A375 (cell line): ENCODE data around the gene CLEC2B. TPM values are rescaled to one million over a fixed set of nuclear protein-coding genes. Genes with fewer than 3 reads are reported as not detected.

Experiments
- total RNA-seq: library from RNA; depleted of rRNA; stranded (reverse); fragments of >200 nt; shearing (Covaris generic); gene quantifications from 2 replicates; pipeline ENCODE4 v1.2.3, GENCODE V29; 2014; rRNA removed

Gene CLEC2B
- 15.3 and 18.1 TPM in 2 replicates for total RNA-seq

DNA sequence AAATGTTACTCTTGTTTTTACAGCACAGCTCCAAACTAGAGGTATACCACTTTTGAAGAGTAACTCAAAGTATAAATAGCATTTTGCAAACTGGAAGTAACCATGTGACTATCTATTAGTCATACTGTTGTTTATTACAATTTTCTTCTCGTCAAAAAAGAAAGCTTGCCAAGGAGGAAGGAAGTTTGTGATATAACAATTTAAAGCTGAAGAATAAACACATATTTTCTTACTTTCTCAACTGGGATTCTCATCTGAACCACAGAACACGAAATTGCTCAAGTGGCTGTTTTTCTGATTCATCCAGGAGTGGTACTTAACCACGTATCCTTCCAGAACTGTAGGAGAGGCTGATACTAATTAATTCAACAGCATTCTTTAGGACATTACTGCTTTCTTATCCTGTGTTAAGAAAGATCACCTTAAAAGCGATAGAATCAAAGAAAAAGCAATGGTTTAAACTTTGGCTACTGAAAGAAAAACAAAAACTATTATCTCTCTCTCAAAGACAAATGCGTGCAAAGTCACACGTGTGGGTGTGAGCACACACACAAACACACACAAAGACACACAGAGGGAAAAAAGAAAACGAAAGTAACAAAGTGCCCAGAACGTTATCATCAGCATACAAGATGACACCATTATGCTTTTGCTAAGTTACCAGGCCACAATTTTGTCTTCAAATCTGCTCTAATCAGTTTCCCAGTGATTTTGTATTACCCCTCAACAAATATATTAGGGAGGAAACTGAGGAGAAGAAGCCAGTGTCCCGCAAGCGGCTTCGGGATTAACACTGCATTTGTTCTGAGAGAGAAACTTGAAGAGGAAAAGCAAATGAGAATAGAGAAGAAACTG is at the start of gene CLEC2B:
TSS of gene CLEC2B (minus strand) at position 48 of the 855 bp plus-strand sequence.

DNA sequence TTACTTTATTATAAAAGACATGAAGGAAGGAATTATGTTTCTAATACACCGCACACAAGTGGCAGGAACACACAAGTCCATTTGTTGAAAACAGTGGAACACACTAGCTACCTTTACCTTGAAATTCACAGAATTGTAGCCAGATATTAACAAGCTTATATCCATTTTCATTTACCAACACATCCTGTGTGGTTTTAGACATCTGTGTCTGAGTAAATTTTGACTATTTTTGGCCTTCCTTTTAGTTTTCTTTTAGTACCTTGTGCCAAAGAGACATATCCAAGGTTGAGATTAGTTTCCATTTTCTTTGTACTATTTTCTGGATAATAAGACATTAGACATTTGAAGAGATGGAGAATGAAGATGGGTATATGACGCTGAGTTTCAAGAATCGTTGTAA is 12.1 kb upstream of the CLEC2B start, which contains the start of gene KLRF2:
TSS of gene KLRF2 (plus strand) at position 244 of the 400 bp plus-strand sequence. CDS start at position 351, 107 bp downstream.

DNA sequence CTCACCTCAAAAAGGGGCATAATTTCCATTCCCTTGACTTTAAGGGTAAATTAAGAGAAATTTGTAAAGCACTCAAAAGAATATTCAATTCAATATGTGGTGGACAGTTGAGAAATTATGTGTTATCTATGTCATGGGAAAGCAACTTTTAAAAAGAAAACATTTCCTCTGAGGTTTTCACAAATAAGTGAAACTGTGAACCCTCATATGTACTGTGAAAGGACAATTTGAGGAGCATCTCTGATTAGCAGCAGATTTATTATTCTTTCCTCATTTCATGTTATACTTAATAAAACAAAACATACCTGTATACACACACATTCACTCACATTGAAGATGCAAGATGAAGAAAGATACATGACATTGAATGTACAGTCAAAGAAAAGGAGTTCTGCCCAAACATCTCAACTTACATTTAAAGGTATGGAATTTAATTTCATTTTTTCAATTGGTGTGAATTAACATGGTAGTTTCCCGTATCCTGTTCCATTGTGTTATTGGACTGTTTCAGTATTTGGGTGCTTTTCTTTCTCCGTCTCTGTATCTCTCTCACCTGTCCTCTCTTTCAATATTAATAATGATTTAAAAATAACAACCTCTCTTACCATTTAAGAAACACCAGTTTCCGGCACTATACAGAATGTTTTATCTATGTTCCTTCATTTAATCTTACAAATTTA is 41.8 kb downstream of the CLEC2B start, which contains the start of gene KLRF1:
TSS of gene KLRF1 (plus strand) at position 273 of the 680 bp plus-strand sequence. CDS start at position 337, 64 bp downstream.

Other genes starting within 250 kb of the CLEC2B start
- 0.49 and 1.2 TPM in 2 replicates for gene CLEC2D, start 199.6 kb downstream of the CLEC2B start, total RNA-seq
- gene CLECL1, start 136.3 kb downstream of the CLEC2B start, total RNA-seq, result not detected in 2 replicates
- gene CD69, start 108.5 kb downstream of the CLEC2B start, total RNA-seq, result not detected in 2 replicates
- gene KLRF1, start 41.9 kb downstream of the CLEC2B start, total RNA-seq, result not detected in 2 replicates
- not detected in 2 replicates for gene KLRF2, start 12.1 kb upstream of the CLEC2B start, total RNA-seq
- gene CLEC2A, start 63.0 kb upstream of the CLEC2B start, total RNA-seq, result not detected in 2 replicates
- gene CLEC12A, start 102.1 kb upstream of the CLEC2B start, total RNA-seq, result not detected in 2 replicates
- not detected in 2 replicates for gene CLEC1B, start 129.8 kb upstream of the CLEC2B start, total RNA-seq
- not detected in 2 replicates for gene CLEC12B, start 141.3 kb upstream of the CLEC2B start, total RNA-seq
- gene CLEC9A, start 161.3 kb upstream of the CLEC2B start, total RNA-seq, result not detected in 2 replicates
- gene CLEC1A, start 229.6 kb upstream of the CLEC2B start, total RNA-seq, result not detected in 2 replicates